Activated T-cell treated with anti-CD3 and anti-CD28 coated beads, Interleukin-2, amount 50 U/mL, for 72 hours (primary cell): ENCODE results near the gene ZNF438. TPM values are rescaled to one million over a fixed set of nuclear protein-coding genes. Genes with fewer than 3 reads are reported as not detected.
"Not testable (repeated sequence)": the region's sequence is repeated elsewhere in the genome, so short reads cannot be mapped to it uniquely, and the experiment has no call there.

Experiments
- ATAC-seq, 2 donors: fragments of 150-1000 bp; cut with Tn5 transposase; replicated peaks in 1 of 2; 2 replicates each; pipeline ENCODE4 v1.10.0; 2021; ENCODE audit warnings: moderate library complexity in 2 of 2, mild to moderate bottlenecking in 1 of 2
- DNase-seq, 2 donors: peaks; one replicate each; pipeline ENCODE4 v3.0.0; 2021 to 2022; ENCODE audit warnings: mixed read lengths in 1 of 2
- H3K27ac Mint-ChIP-seq: one replicate; pipeline ENCODE4 v1.8.0; 2022; ENCODE audit warnings: mild to moderate bottlenecking, moderate library complexity, mixed read lengths
- H3K27me3 Mint-ChIP-seq: one replicate; pipeline ENCODE4 v1.8.0; 2022; ENCODE audit warnings: low read depth, mixed read lengths
- H3K36me3 Mint-ChIP-seq, 2 donors: one replicate each; pipeline ENCODE4 v1.8.0; 2022; ENCODE audit warnings: mixed read lengths in 2 of 2, mild to moderate bottlenecking in 1 of 2; ENCODE audit not compliant: insufficient read depth in 2 of 2
- H3K4me1 Mint-ChIP-seq: one replicate; pipeline ENCODE4 v1.8.0; 2022; ENCODE audit warnings: low read depth, mixed read lengths
- H3K4me3 Mint-ChIP-seq, 2 donors: one replicate each; pipeline ENCODE4 v1.8.0; 2022; ENCODE audit warnings: mild to moderate bottlenecking in 2 of 2, mixed read lengths in 2 of 2, moderate library complexity in 2 of 2
- H3K9me3 Mint-ChIP-seq, 2 donors: one replicate each; pipeline ENCODE4 v1.8.0; 2022; ENCODE audit warnings: mixed read lengths in 2 of 2
- total RNA-seq, 2 donors: library from RNA; stranded (reverse); gene quantifications; one replicate each; pipeline ENCODE4 v1.2.3, GENCODE V29; 2022

Gene ZNF438
- total RNA-seq, 2 donors from 2014 or later, result 5.2 to 5.4 TPM

GRCh38 chr10:30929311-30929729 lies 102.3 kb downstream of the ZNF438 start:
- Mint-ChIP-seq H3K4me3 (peak overlapping the region; percentile 29 to 75), H3K4me1 (peaks cover 13% of the 10 kb centered on the region)
- peak; percentile 13 to 36 for ATAC-seq
- H3K36me3 Mint-ChIP-seq, H3K27me3 Mint-ChIP-seq, H3K27ac Mint-ChIP-seq, H3K9me3 Mint-ChIP-seq: not testable (repeated sequence)
- DNase-seq, result peak; percentile 3 to 5

- Mint-ChIP-seq H3K9me3 (peaks cover 5 to 6% of the 10 kb centered on the region in 2 donors), H3K27me3 (no peaks in the 10 kb centered on the region), H3K36me3 (peaks cover 7 to 9% of the 10 kb centered on the region in 2 donors), H3K4me3 (peak overlapping the region; percentile 29 to 75), H3K27ac (no peak overlapping the region), H3K4me1 (peaks cover 13% of the 10 kb centered on the region)
- ATAC-seq (no peak), DNase-seq (no peak)
These were observed 102.9 kb downstream of the ZNF438 start for GRCh38 chr10:30928742-30929141.

GRCh38 chr10:30918651-30919050 lies 113.0 kb downstream of the ZNF438 start:
- H3K9me3 Mint-ChIP-seq, result no peaks in the 10 kb centered on the region
- no peak for ATAC-seq
- H3K4me1 Mint-ChIP-seq, result no peaks in the 10 kb centered on the region
- no peak overlapping the region for H3K4me3 Mint-ChIP-seq
- peaks cover 2% of the 10 kb centered on the region in 2 donors for H3K36me3 Mint-ChIP-seq
- no peaks in the 10 kb centered on the region for H3K27me3 Mint-ChIP-seq
- H3K27ac Mint-ChIP-seq, result no peak overlapping the region
- DNase-seq, result no peak

DNA sequence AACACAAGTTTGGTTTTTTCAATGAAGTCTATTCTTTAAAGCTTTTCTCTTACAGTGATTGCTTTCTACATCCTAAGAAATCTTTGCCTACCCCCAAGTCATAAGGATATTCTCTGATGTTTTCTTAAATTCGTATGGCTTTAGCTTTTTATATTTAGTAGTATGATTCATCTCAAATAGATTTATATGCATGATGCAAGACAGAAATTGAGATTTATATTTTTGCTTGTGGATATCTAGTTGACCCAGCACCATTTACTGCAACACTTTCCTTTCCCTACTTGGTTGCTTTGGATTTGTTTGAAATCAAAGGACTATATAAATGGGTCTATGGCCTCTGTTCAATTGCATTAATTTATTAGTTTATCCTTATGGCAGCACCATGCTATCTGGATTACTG lies 113.9 kb downstream of the ZNF438 start:
- no peaks in the 10 kb centered on the region for H3K4me1 Mint-ChIP-seq
- no peak overlapping the region for H3K4me3 Mint-ChIP-seq
- no peak overlapping the region for H3K27ac Mint-ChIP-seq
- ATAC-seq (no peak), DNase-seq (no peak)
- H3K27me3 Mint-ChIP-seq, result no peaks in the 10 kb centered on the region
- no peaks in the 10 kb centered on the region for H3K9me3 Mint-ChIP-seq
- H3K36me3 Mint-ChIP-seq, result peaks cover 0 to 2% of the 10 kb centered on the region in 2 donors

DNA sequence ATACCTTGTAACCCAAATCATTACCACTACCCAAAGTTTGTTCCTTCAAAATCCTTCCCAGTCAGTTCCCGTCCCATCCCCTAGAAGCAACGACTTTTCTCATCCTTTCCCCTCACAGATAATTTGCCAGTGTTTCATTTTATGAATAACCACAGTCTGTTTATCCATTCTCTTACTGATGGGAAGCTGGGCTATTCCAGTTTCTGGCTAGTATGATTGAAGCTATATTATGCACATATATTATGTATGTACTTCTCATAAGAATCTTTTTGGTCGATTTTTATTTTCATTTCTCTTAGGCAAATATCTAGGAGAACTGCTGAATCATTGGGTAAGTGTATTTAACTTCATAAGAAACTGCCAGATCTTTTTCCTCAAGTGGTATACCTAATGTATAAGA lies 114.6 kb downstream of the ZNF438 start:
- Mint-ChIP-seq H3K27ac (no peak overlapping the region), H3K4me3 (no peak overlapping the region), H3K27me3 (no peaks in the 10 kb centered on the region), H3K9me3 (no peaks in the 10 kb centered on the region), H3K4me1 (no peaks in the 10 kb centered on the region), H3K36me3 (peaks cover 0 to 2% of the 10 kb centered on the region in 2 donors)
- no peak for DNase-seq
- ATAC-seq, result no peak

- H3K27ac Mint-ChIP-seq, result no peak overlapping the region
- H3K4me1 Mint-ChIP-seq, result no peaks in the 10 kb centered on the region
- no peak for DNase-seq
- no peak overlapping the region for H3K4me3 Mint-ChIP-seq
- peaks cover 0 to 2% of the 10 kb centered on the region in 2 donors for H3K36me3 Mint-ChIP-seq
- no peaks in the 10 kb centered on the region for H3K27me3 Mint-ChIP-seq
- no peaks in the 10 kb centered on the region for H3K9me3 Mint-ChIP-seq
- ATAC-seq, result no peak
These were observed 116.5 kb downstream of the ZNF438 start for GRCh38 chr10:30915146-30915545.

- ATAC-seq, result no peak
- Mint-ChIP-seq H3K4me1 (no peaks in the 10 kb centered on the region), H3K4me3 (no peak overlapping the region), H3K27ac (no peak overlapping the region), H3K27me3 (no peaks in the 10 kb centered on the region), H3K9me3 (no peaks in the 10 kb centered on the region), H3K36me3 (peaks cover 2 to 5% of the 10 kb centered on the region in 2 donors)
- DNase-seq, result no peak
These were observed 120.3 kb downstream of the ZNF438 start for GRCh38 chr10:30911303-30911863.

DNA sequence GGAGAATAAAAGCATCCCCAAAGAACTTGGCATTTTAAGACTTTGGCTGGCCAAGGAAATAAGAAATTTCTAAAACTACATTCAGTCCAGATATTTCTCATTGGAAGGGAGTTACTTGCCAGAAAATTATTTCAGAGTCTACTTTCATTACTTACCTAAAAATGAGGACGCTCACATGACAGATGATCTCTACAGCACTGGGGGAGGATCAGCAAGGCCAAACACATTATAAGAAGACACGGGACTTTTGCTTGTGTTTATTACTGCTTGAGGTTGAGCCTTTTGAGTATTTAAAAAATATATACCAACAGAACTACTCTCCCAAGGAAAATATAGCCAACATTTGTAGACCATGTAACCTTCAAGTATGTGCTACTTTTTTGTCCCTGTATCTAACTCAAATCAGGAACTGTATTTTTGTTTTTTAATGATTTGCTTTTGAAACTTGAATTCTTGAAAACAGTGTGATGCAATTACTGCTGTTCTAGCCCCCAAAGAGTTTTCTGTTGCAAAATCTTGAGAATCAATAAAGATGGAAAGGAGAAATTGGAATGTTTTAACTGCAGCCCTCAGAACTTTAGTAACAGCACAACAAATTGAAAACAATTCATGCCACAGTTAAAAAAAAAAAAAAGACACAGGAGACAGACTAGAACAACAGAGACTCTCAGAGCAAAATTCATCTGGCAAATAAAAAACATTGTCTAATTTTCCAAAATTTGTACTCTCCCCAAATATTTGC lies 128.1 kb downstream of the ZNF438 start:
- Mint-ChIP-seq H3K9me3 (peaks cover 1 to 2% of the 10 kb centered on the region in 2 donors), H3K4me3 (no peak overlapping the region), H3K27me3 (no peaks in the 10 kb centered on the region), H3K4me1 (no peaks in the 10 kb centered on the region), H3K27ac (no peak overlapping the region), H3K36me3 (peaks cover 4 to 16% of the 10 kb centered on the region in 2 donors)
- no peak for ATAC-seq
- no peak for DNase-seq

DNA sequence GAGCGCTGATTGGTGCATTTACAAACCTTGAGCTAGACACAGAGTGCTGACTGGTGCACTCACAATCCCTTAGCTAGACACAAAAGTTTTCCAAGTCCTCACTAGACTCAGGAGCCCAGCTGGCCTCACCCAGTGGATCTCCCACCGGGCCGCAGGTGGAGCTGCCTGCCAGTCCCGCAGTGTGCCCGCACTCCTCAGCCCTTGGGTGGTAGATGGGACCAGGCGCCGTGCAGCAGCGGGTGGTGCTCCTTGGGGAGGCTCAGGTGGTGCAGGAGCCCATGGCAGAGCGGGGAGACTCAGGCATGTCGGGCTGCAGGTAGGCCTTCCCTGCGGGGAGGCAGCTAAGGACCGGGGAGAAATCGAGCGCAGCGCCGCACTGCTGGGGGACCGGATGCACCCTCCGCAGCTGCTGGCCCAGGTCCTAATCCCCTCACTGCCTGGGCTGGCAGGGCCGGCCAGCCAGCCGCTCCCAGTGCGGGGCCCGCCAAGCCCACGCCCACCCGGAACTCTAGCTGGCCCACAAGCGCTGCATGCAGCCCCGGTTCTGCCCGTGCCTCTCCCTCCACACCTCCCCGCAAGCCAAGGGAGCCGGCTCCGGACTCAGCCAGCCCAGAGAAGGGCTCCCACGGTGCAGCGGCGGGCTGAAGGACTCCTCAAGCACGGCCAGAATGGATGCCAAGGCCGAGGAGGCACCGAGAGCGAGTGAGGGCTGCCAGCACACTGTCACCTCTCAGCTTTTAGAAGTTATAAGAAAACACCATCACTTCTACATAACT lies 128.9 kb downstream of the ZNF438 start:
- DNase-seq (no peak), ATAC-seq (no peak)
- no peak overlapping the region for H3K27ac Mint-ChIP-seq
- peaks cover 1 to 2% of the 10 kb centered on the region in 2 donors for H3K9me3 Mint-ChIP-seq
- H3K4me1 Mint-ChIP-seq, result no peaks in the 10 kb centered on the region
- no peak overlapping the region for H3K4me3 Mint-ChIP-seq
- peaks cover 4 to 16% of the 10 kb centered on the region in 2 donors for H3K36me3 Mint-ChIP-seq
- H3K27me3 Mint-ChIP-seq, result no peaks in the 10 kb centered on the region

DNA sequence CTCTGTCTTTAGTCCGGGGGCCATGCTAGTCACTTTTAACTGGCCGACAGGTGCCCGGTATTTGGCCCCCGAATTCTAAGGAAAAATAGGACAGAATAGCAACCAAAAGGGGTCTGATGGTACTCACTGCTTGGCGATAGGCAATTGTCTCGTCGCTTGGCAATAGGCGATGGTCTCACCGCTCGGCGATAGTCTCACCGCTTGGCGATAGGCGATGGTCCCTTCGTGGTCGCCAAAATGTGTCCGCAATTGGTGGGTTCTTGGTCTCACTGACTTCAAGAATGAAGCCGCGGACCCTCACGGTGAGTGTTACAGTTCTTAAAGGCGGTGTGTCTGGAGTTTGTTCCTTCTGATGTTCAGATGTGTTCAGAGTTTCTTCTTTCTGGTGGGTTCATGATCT lies 130.2 kb downstream of the ZNF438 start:
- not testable (repeated sequence) for ATAC-seq, H3K4me3 Mint-ChIP-seq, H3K27me3 Mint-ChIP-seq, H3K4me1 Mint-ChIP-seq, DNase-seq, H3K27ac Mint-ChIP-seq, H3K9me3 Mint-ChIP-seq
- H3K36me3 Mint-ChIP-seq, result peaks cover 2 to 12% of the 10 kb centered on the region in 2 donors

DNA sequence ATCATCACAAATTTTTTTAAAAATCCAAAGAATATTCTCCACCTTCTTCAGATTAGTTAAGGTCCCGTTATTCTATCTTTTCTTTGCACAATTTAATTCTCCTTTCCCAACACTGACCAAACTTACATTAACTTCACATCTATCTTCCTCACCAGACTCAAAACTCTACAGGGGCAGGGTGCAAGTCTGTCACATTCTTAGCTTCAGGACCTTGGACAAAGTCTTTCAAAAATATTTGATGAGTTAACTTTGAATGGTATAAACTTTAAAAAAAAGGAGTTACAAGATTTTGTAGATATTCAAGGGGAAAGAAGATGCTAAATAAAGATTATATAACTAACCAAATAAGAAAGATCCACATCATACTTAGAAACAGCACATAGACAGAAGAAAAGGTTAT lies 132.7 kb downstream of the ZNF438 start:
- H3K27me3 Mint-ChIP-seq, result no peaks in the 10 kb centered on the region
- H3K4me1 Mint-ChIP-seq, result peaks cover 8% of the 10 kb centered on the region
- ATAC-seq (no peak), DNase-seq (no peak)
- H3K9me3 Mint-ChIP-seq, result peaks cover 1 to 2% of the 10 kb centered on the region in 2 donors
- no peak overlapping the region for H3K27ac Mint-ChIP-seq
- H3K36me3 Mint-ChIP-seq, result peaks cover 2 to 8% of the 10 kb centered on the region in 2 donors
- no peak overlapping the region for H3K4me3 Mint-ChIP-seq

GRCh38 chr10:30897547-30897946 lies 134.1 kb downstream of the ZNF438 start:
- peak; percentile 13 to 35 for DNase-seq
- peaks cover 1 to 2% of the 10 kb centered on the region in 2 donors for H3K9me3 Mint-ChIP-seq
- ATAC-seq, result peak; percentile 78 to 97
- H3K27me3 Mint-ChIP-seq, result no peaks in the 10 kb centered on the region
- no peak overlapping the region for H3K4me3 Mint-ChIP-seq
- H3K4me1 Mint-ChIP-seq, result peaks cover 8% of the 10 kb centered on the region
- H3K36me3 Mint-ChIP-seq, result peaks cover 2 to 6% of the 10 kb centered on the region in 2 donors
- no peak overlapping the region for H3K27ac Mint-ChIP-seq

DNA sequence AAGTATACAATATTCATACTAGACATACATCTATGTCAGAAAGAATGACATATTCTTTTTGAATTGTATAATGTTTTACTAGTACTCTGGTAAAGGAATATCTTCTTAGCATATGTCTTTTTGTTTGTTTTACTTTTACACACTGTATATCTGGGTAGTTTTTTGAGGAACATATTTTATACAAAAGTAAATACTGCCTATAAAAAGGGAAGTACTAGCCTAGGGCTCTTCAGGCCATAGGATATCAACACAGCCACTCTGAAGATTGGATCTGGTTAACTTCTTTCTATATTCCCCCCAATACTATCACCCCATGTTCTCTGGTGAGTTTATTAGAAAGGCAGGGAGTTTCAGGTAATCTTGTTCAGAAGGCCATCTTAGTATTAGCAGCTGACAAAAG lies 134.6 kb downstream of the ZNF438 start:
- peaks cover 8% of the 10 kb centered on the region for H3K4me1 Mint-ChIP-seq
- H3K36me3 Mint-ChIP-seq, result peaks cover 2 to 6% of the 10 kb centered on the region in 2 donors
- DNase-seq (no peak), ATAC-seq (no peak)
- no peak overlapping the region for H3K27ac Mint-ChIP-seq
- peaks cover 1 to 2% of the 10 kb centered on the region in 2 donors for H3K9me3 Mint-ChIP-seq
- H3K27me3 Mint-ChIP-seq, result no peaks in the 10 kb centered on the region
- H3K4me3 Mint-ChIP-seq, result no peak overlapping the region
